Right hindlimb (tissue), 1 donor: ENCODE measurements around the gene GLDC.
A peak's percentile ranks its signal among the peaks of the same experiment; 100 is the strongest.
"Not testable (repeated sequence)": the region's sequence is repeated elsewhere in the genome, so short reads cannot be mapped to it uniquely, and the experiment has no call there.

ENCODE experiments used
- DNase-seq: peaks from one replicate; pipeline ENCODE4 v3.0.0-alpha.2; 2018

Gene GLDC

GRCh38 chr9:6564360-6564759, 81.2 kb downstream of the GLDC start:
- DNase-seq, result no peak

- no peak for DNase-seq
Observed at GRCh38 chr9:6562871-6563430, 82.6 kb downstream of the GLDC start.

- no peak for DNase-seq
Observed at GRCh38 chr9:6562201-6562600, 83.3 kb downstream of the GLDC start.

- no peak for DNase-seq
Observed at GRCh38 chr9:6557883-6558616, 87.5 kb downstream of the GLDC start.

GRCh38 chr9:6553866-6554265, 91.7 kb downstream of the GLDC start:
- DNase-seq, result no peak

GRCh38 chr9:6552498-6553121, 92.9 kb downstream of the GLDC start:
- no peak for DNase-seq

- DNase-seq, result peak; percentile 52
Observed at GRCh38 chr9:6552033-6552432, 93.5 kb downstream of the GLDC start.

GRCh38 chr9:6551136-6551535, 94.4 kb downstream of the GLDC start:
- DNase-seq, result no peak

- no peak for DNase-seq
Observed at GRCh38 chr9:6549106-6549800, 96.3 kb downstream of the GLDC start.

- DNase-seq, result no peak
Observed at GRCh38 chr9:6545017-6545691, 100.4 kb downstream of the GLDC start.

GRCh38 chr9:6543204-6543603, 102.3 kb downstream of the GLDC start:
- peak; percentile 34 for DNase-seq

- not testable (repeated sequence) for DNase-seq
Observed at GRCh38 chr9:6542617-6543016, 102.9 kb downstream of the GLDC start.

- no peak for DNase-seq
Observed at GRCh38 chr9:6538666-6539071, 106.9 kb downstream of the GLDC start.

- DNase-seq, result no peak
Observed at GRCh38 chr9:6535594-6535993, 109.9 kb downstream of the GLDC start.

- DNase-seq, result no peak
Observed at GRCh38 chr9:6525326-6526045, 120.0 kb downstream of the GLDC start.

GRCh38 chr9:6522263-6522662, 123.3 kb downstream of the GLDC start:
- DNase-seq, result no peak

- DNase-seq, result no peak
Observed at GRCh38 chr9:6512085-6512657, 133.4 kb downstream of the GLDC start.

- no peak for DNase-seq
Observed at GRCh38 chr9:6506571-6506970, 139.0 kb downstream of the GLDC start.

GRCh38 chr9:6502399-6502798, 143.1 kb downstream of the GLDC start:
- DNase-seq, result no peak

- DNase-seq, result no peak
Observed at GRCh38 chr9:6501526-6502210, 143.9 kb downstream of the GLDC start.

- no peak for DNase-seq
Observed at GRCh38 chr9:6498982-6499381, 146.5 kb downstream of the GLDC start.
